HG03457 (cell line): ENCODE measurements around the gene BCL10.
A peak's percentile ranks its signal among the peaks of the same experiment; 100 is the strongest.

Source experiments
- ATAC-seq: cut with Tn5 transposase; IDR thresholded peaks from one replicate; pipeline ENCODE4 v1.9.1; 2021; ENCODE audit warnings: moderate number of reproducible peaks; ENCODE audit not compliant: unreplicated experiment

Gene BCL10

GRCh38 chr1:85300140-85300539, 23.7 kb upstream of the BCL10 start:
- ATAC-seq: no peak

DNA sequence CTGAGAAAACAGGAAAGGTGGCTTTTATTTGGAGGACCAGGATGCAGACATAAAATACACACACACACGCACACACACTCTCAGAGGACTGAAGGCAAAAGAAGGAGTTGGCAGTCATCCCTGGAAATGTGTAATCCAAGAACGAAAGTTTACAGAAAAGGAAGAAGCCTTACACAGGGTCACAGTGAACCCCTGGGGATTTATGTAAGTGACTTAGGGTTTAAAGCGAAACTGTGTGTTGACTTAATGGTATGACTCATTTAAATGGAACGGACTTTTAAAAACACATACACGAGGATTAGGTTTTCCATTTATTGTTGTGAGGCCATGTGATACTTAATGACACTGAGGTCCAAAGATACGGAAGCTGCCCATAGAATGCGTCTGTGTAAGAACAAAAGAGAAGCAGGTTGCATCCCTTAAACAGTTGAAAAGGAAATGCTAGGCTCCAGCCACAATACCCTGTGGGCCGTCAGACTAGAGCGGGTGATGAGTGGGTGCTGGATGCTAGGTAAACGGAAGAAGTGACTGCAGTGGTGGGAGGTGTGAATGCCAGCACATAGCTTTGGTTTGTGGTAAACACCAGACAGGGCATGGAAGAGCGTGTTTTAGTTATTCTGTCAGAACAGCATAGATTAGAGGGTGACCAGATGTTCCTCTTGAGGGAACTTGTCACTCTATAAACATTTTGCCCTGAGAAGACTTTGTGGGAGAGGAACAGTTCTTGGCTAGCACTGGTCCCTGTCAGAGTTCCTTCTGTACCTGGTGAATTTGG, 21.6 kb upstream of the BCL10 start:
- ATAC-seq: peak; percentile 95

- ATAC-seq: no peak
These were observed 21.1 kb upstream of the BCL10 start for GRCh38 chr1:85297538-85297854.

GRCh38 chr1:85296980-85297379, 20.5 kb upstream of the BCL10 start:
- no peak for ATAC-seq

DNA sequence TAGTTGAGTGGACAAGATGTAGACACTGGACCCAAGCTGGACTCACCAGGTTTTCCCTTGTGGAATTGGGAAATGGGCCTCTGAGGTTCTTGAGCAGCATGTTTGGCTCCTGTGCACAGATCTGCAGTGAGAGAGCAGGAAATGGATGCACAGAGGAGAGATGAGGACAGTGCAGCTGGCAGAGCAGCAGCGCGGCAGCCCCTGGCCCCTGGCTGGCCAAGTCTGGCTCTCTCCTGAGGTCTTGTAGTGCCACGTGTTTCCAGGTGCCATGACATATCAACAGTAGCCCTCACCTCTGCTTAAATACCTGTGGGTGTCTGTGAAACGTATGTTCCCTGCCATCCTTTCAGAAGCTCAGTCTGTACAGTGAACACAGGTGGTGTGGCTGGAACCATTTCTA, 19.2 kb upstream of the BCL10 start:
- ATAC-seq: no peak

GRCh38 chr1:85295006-85295431, 18.6 kb upstream of the BCL10 start:
- ATAC-seq: no peak

GRCh38 chr1:85290826-85291225, 14.4 kb upstream of the BCL10 start:
- no peak for ATAC-seq

- ATAC-seq: no peak
These were observed 13.5 kb upstream of the BCL10 start for GRCh38 chr1:85289848-85290335.

- no peak for ATAC-seq
These were observed 12.9 kb upstream of the BCL10 start for GRCh38 chr1:85289207-85289847.

GRCh38 chr1:85284202-85284601, 7.8 kb upstream of the BCL10 start:
- no peak for ATAC-seq

DNA sequence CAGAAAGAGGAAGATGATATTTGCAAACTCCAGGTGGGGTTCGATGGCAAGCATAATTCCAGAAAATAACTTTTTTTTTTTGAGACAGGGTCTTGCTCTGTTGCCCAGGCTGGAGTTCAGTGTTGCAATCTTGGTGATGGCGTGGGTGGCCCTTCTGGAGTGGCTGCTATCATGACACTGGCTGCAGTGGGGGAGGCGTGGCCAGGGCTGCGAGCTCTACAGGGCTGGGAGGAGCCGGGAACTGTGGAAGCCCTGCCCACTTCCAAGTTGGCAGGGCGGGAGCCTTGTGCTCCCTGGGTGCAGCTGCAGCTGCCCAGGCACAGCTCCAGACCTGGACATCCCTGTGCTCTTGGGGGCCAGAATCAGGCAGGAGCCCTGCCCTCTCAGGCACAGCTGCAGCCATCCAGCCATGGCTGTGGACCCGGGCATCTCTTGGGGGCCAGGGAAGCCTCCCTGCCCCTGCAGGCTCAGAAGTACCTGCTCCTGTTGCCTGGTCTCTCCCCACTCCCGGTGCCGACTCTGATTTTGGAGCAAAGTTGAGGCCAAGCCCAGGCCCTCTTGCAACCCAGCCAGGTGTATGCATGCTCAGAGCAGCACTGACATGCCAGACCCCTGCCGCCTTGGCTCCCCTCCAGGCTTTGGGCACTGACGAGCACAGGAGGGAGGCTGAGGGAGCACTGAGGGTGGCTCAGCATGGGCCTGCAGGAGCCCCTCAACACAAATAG, 7.2 kb upstream of the BCL10 start:
- ATAC-seq: no peak

GRCh38 chr1:85282424-85282823, 6.0 kb upstream of the BCL10 start:
- no peak for ATAC-seq

- no peak for ATAC-seq
These were observed 4.2 kb upstream of the BCL10 start for GRCh38 chr1:85280636-85281035.

GRCh38 chr1:85279458-85280080, 3.1 kb upstream of the BCL10 start:
- no peak for ATAC-seq

DNA sequence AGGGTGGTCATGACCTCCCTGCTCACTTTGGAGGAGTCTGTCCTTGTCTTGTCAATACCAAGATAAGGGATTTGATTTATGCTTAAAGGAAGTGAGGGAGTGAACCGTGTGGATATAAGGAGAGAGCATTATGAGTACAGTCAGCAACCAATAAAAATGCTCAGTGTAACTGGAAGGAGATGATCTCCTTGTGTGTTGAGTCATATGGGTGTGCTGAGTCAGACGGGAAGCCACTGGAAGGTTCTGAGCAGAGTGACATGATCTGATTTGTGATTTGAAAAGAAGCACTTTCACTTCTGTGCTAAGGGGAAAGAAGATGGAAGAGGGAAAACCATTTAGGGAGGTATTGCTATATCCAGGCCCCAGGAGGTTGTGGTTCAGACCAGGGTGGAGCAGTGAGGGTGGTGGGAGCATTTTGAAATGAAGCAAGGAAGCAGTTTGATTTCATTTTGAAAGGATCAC, 2.5 kb upstream of the BCL10 start:
- no peak for ATAC-seq

DNA sequence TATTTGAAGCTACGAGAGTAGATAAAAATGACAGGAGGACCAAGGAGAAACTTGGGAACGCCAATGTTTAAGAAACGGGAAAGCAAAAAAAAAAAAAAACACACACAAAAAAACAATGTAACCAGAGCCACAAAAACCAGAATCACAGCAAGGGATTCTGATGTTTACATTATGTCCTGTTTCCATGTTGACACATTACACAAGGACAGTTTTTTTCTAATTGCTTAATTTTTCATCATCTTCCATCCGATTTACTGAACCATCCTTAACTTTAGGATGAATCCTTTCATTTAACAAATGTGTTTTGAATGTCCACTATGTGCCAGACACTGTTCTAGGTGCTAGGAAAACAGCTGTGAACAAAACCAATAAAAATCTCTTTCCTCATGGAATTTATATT, 1.4 kb upstream of the BCL10 start:
- no peak for ATAC-seq

DNA sequence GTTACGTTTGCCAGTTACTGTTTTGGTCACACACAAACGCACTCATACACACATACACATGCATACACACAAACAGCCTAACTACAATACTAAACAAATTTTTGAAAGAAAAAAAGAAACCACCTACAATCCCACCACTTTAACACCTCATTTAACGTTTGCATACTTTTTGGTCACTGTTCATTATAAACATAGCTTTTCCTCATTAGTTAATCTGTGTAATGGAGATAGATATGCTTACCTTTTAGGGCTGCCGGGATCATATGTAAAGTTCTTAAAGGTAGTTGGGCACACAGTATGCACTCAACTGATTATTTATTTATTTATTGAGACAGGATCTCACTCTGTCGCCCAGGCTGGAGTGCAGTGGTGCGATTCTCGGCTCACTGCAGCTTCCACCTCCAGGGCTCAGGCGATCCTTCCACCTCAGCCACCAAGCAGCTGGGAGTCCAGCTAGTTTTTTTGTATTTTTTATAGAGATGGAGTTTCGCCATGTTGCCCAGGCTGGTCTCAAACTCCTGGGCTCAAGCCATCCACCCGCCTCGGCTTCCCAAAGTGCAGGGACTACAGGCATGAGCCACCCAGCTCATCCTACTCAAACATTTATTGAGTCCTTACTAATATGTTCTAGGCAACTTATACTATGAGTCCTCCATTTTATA, 677 bp upstream of the BCL10 start:
- no peak for ATAC-seq

DNA sequence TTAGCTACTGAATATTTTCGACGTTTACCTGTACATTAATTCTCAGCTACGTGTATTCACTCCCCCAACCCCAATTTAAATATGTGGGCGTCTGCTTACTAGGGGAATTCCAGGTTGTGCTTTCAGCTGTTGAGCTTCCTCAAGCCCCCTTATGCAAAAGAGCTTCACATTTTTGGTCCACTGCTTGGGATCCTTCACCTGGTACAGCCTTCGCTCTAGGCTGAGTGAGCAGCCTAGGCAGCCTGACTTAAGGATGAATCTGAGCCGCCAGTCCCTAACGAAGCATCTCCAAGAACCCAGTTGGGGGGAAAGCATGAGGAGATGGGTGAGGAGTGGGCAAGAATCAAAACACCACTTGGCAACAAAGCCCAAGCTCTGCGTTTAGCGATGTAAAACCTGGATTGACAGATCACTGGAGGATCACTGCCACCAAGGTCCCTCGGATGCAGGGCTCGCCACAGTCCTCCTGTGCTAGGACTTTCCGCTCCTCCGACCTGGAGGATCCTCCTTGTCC, 674 bp downstream of the BCL10 start:
- ATAC-seq: no peak

DNA sequence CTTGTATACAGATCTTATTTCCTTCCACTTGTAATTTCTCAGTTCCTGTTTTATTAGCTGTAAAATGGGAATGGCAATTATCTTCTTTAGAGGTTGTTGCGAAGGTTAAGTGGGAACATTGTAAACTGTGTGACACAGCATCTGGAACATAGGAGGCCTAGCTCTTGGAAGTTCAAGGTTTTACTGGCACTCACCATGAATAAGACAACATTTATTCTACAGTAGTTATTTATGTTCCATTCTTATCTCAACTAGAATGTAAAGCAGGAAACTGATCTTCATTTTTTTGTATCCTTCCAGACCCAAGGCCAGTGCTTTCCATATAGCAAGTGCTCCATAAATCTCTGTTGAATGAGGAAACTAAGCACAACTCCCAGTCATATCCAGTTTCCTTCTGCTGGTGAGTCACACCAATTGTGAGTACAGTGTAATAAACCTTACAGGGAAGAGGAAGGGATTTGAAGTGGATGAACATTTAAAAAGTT, 1.4 kb downstream of the BCL10 start:
- ATAC-seq: no peak

DNA sequence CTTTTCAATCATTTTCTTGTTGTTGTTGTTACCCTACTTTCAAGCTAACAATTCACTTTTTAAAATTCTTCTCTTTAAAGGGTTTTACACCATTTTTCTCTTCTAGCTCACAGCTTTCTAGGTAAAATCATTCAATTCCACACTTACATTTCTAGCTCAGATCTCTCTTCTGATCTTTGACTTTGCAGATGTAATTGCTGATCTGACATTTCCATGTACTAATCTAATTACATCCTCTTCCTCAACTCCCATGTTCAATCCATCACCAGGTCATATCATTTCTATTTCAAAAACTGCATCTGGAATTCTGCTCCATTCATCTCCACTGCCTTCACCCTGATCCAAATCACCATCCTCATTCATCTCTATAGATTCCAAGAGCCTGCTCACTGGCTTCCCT, 3.0 kb downstream of the BCL10 start:
- ATAC-seq: no peak
